CD4-positive, CD25-positive, alpha-beta regulatory T cell (primary cell): ENCODE data around the gene SH3BGRL. TPM values are rescaled to one million over a fixed set of nuclear protein-coding genes. Genes with fewer than 3 reads are reported as not detected.

Experiments used
- ATAC-seq, 2 donors: fragments of 150-1000 bp; cut with Tn5 transposase; one replicate each; pipeline ENCODE4 v1.10.0; 2021; ENCODE audit warnings: low read depth in 2 of 2, moderate number of reproducible peaks in 2 of 2, moderate library complexity in 1 of 2
- DNase-seq, 3 donors: peaks; one replicate each; pipeline versions ENCODE4 v3.0.0 to v3.0.0-alpha.2; 2012 to 2022; ENCODE audit warnings: mixed read lengths in 1 of 3
- H3K27ac ChIP-seq: one replicate; pipeline ENCODE4 v1.7.0; 2013; ENCODE audit warnings: mild to moderate bottlenecking, low read length; ENCODE audit not compliant: insufficient read depth, poor library complexity, severe bottlenecking
- H3K27me3 ChIP-seq: one replicate; pipeline ENCODE4 v1.7.0; 2013; ENCODE audit warnings: low read length; ENCODE audit not compliant: control insufficient read depth, insufficient read depth
- H3K36me3 ChIP-seq: one replicate; pipeline ENCODE4 v1.7.0; 2013; ENCODE audit warnings: mild to moderate bottlenecking, low read length, moderate library complexity; ENCODE audit not compliant: control insufficient read depth, insufficient read depth
- H3K4me1 ChIP-seq: 2 replicates; pipeline ENCODE4 v1.7.0; 2013; ENCODE audit warnings: mild to moderate bottlenecking, low read length; ENCODE audit not compliant: insufficient read depth, control insufficient read depth, poor library complexity, severe bottlenecking
- H3K4me3 ChIP-seq: one replicate; pipeline ENCODE4 v1.7.0; 2013; ENCODE audit warnings: low read depth, mild to moderate bottlenecking, low read length, moderate library complexity
- H3K9me3 ChIP-seq, 2 experiments: 1 replicate in 1 of 2; 2 replicates in 1 of 2; pipeline ENCODE4 v1.7.0; 2013; ENCODE audit warnings: low read length in 2 of 2, mild to moderate bottlenecking in 1 of 2, moderate library complexity in 1 of 2; ENCODE audit not compliant: control insufficient read depth in 2 of 2
- H3K27ac Mint-ChIP-seq, 3 donors: one replicate each; pipeline ENCODE4 v1.8.0; 2020 to 2022; ENCODE audit warnings: mild to moderate bottlenecking in 3 of 3, mixed read lengths in 3 of 3, moderate library complexity in 2 of 3
- H3K27me3 Mint-ChIP-seq: one replicate; pipeline ENCODE4 v1.8.0; 2022; ENCODE audit warnings: mild to moderate bottlenecking, mixed read lengths
- H3K36me3 Mint-ChIP-seq: one replicate; pipeline ENCODE4 v1.8.0; 2020; ENCODE audit warnings: mixed read lengths
- H3K4me1 Mint-ChIP-seq, 4 donors: one replicate each; pipeline ENCODE4 v1.8.0; 2020 to 2022; ENCODE audit warnings: mixed read lengths in 4 of 4, mild to moderate bottlenecking in 1 of 4
- H3K4me3 Mint-ChIP-seq, 4 donors: one replicate each; pipeline ENCODE4 v1.8.0; 2020 to 2022; ENCODE audit warnings: mild to moderate bottlenecking in 4 of 4, mixed read lengths in 4 of 4, moderate library complexity in 3 of 4
- H3K9me3 Mint-ChIP-seq, 7 donors: one replicate each; pipeline ENCODE4 v1.8.0; 2020 to 2022; ENCODE audit warnings: mixed read lengths in 7 of 7, mild to moderate bottlenecking in 3 of 7, moderate library complexity in 2 of 7
- polyA plus RNA-seq, 4 donors: library from polyadenylated mRNA; unstranded; fragments of 300-500 nt; fragmentation: Illumina TruSeq; gene quantifications; one replicate each; pipeline ENCODE4 v1.2.3, GENCODE V29; 2021
- total RNA-seq: library from RNA; stranded (reverse); gene quantifications from one replicate; pipeline ENCODE4 v1.2.3, GENCODE V29; 2022

SH3BGRL gene
- total and polyA plus RNA-seq, 5 donors from 2014 or later, result 105 to 231 (median 201) TPM

- peak overlapping the region; percentile 93 to 99 (median 98) for H3K4me3 Mint-ChIP-seq
- Histone ChIP-seq H3K36me3 (no peaks in the 10 kb centered on the region), H3K27me3 (no peaks in the 10 kb centered on the region), H3K4me1 (peaks cover 12% of the 10 kb centered on the region), H3K9me3 (no peaks in the 10 kb centered on the region), H3K4me3 (peak overlapping the region; percentile 96), H3K27ac (peak overlapping the region; percentile 81)
- DNase-seq (no peak), ATAC-seq (no peak)
- H3K36me3 Mint-ChIP-seq, result peaks cover 3% of the 10 kb centered on the region
- no peaks in the 10 kb centered on the region for H3K27me3 Mint-ChIP-seq
- H3K27ac Mint-ChIP-seq, result peak overlapping the region; percentile 92 to 96 (median 96)
- H3K4me1 Mint-ChIP-seq, result peaks cover 24 to 67% (median 39%) of the 10 kb centered on the region in 4 donors
- H3K9me3 Mint-ChIP-seq, result no peaks in the 10 kb centered on the region
These were observed 1.0 kb downstream of the SH3BGRL start for GRCh38 chrX:81202943-81203342.

DNA sequence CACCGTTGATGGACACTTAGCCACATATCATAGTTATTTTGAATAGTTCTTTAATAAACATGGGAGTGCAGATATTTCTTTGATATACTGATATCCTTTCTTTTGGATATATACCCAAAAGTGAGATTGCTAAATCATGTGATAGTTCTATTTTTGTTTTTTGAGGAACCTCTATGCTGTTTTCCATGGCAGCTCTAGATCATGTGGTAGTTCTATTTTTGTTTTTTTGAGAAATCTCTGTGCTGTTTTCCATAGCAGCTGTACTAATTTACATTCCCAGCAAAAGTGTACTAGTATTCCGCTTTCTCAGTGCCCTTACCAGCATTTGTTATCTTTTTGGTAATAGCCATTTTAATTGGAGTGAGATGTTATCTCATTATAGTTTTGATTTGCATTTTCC, 3.6 kb downstream of the SH3BGRL start:
- ATAC-seq, result no peak
- Histone ChIP-seq H3K27me3 (no peaks in the 10 kb centered on the region), H3K4me3 (no peak overlapping the region), H3K27ac (no peak overlapping the region), H3K36me3 (no peaks in the 10 kb centered on the region), H3K9me3 (no peaks in the 10 kb centered on the region), H3K4me1 (peaks cover 12% of the 10 kb centered on the region)
- Mint-ChIP-seq H3K36me3 (peaks cover 3% of the 10 kb centered on the region), H3K9me3 (peaks cover 0 to under 1% (median 0%) of the 10 kb centered on the region in 7 donors), H3K4me3 (peak overlapping the region in 2 of 4 donors; percentile 26 to 83), H3K27ac (peak overlapping the region in 1 of 3 donors; percentile 2), H3K4me1 (peaks cover 30 to 69% (median 37%) of the 10 kb centered on the region in 4 donors), H3K27me3 (no peaks in the 10 kb centered on the region)
- no peak for DNase-seq

DNA sequence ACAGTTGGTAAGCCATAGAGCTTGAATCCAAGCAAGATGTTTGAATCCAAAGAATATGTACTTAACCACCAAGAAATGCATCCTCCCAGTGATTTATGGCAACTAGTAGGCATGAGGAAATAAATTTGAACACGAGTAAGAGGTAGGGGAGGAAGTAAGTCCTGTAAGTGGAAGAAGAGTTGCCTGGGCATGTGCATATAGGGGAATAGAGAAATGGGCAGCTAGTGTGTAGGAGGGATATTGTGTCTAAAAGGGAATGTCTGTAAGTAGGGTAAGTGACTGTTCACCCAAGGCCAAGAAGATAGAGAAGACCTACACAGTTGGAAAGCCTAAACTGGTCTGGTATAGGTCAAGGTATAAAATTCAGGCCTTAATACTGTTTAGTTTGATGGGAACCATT, 4.6 kb downstream of the SH3BGRL start:
- Histone ChIP-seq H3K4me3 (peak overlapping the region; percentile 41), H3K27me3 (no peaks in the 10 kb centered on the region), H3K4me1 (peaks cover 12% of the 10 kb centered on the region), H3K36me3 (no peaks in the 10 kb centered on the region), H3K27ac (no peak overlapping the region), H3K9me3 (no peaks in the 10 kb centered on the region)
- peak overlapping the region in 1 of 3 donors; percentile 91 for H3K27ac Mint-ChIP-seq
- H3K9me3 Mint-ChIP-seq, result peaks cover 0 to 2% (median 0%) of the 10 kb centered on the region in 7 donors
- no peak for ATAC-seq
- no peak for DNase-seq
- peak overlapping the region in 2 of 4 donors; percentile 9 to 83 for H3K4me3 Mint-ChIP-seq
- peaks cover 3% of the 10 kb centered on the region for H3K36me3 Mint-ChIP-seq
- H3K27me3 Mint-ChIP-seq, result no peaks in the 10 kb centered on the region
- H3K4me1 Mint-ChIP-seq, result peaks cover 27 to 62% (median 34%) of the 10 kb centered on the region in 4 donors

DNA sequence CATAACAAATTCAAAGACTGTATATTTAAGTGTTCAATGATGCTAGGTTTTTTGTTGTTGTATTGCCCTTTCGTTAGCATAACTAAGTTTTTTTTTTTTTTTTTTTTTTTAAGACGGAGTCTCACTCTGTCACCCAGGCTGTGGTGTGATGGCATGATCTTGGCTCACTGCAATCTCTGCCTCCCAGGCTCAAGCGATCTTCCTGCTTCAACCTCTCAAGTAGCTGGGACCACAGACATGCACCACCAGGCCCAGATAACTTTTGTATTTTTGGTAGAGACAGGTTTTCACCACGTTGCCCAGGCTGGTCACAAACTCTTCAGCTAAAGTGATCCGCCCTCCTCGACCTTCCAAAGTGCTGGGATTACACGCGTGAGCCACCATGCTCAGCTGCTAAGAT, 7.0 kb downstream of the SH3BGRL start:
- H3K27me3 ChIP-seq, result no peaks in the 10 kb centered on the region
- H3K9me3 ChIP-seq, result no peaks in the 10 kb centered on the region
- H3K27ac ChIP-seq, result no peak overlapping the region
- peaks cover 6% of the 10 kb centered on the region for H3K4me1 ChIP-seq
- no peaks in the 10 kb centered on the region for H3K36me3 ChIP-seq
- ATAC-seq, result no peak
- Mint-ChIP-seq H3K27ac (peak overlapping the region in 1 of 3 donors; percentile 67), H3K9me3 (peaks cover 0 to 2% (median 0%) of the 10 kb centered on the region in 7 donors), H3K27me3 (no peaks in the 10 kb centered on the region), H3K4me1 (peaks cover 21 to 51% (median 30%) of the 10 kb centered on the region in 4 donors), H3K36me3 (peaks cover 9% of the 10 kb centered on the region), H3K4me3 (no peak overlapping the region)
- no peak for DNase-seq
- no peak overlapping the region for H3K4me3 ChIP-seq

GRCh38 chrX:81215685-81216084, 13.8 kb downstream of the SH3BGRL start:
- Histone ChIP-seq H3K4me3 (no peak overlapping the region), H3K36me3 (no peaks in the 10 kb centered on the region), H3K4me1 (no peaks in the 10 kb centered on the region), H3K27ac (no peak overlapping the region), H3K9me3 (no peaks in the 10 kb centered on the region), H3K27me3 (no peaks in the 10 kb centered on the region)
- Mint-ChIP-seq H3K36me3 (peaks cover 6% of the 10 kb centered on the region), H3K27me3 (no peaks in the 10 kb centered on the region), H3K27ac (no peak overlapping the region), H3K4me1 (peaks cover 4 to 48% (median 35%) of the 10 kb centered on the region in 4 donors), H3K4me3 (no peak overlapping the region), H3K9me3 (no peaks in the 10 kb centered on the region)
- DNase-seq (no peak), ATAC-seq (no peak)

- Histone ChIP-seq H3K27ac (no peak overlapping the region), H3K9me3 (no peaks in the 10 kb centered on the region), H3K4me3 (no peak overlapping the region), H3K27me3 (no peaks in the 10 kb centered on the region), H3K36me3 (no peaks in the 10 kb centered on the region), H3K4me1 (no peaks in the 10 kb centered on the region)
- Mint-ChIP-seq H3K36me3 (peaks cover 17% of the 10 kb centered on the region), H3K27ac (no peak overlapping the region), H3K4me1 (peaks cover 6 to 37% (median 16%) of the 10 kb centered on the region in 4 donors), H3K27me3 (no peaks in the 10 kb centered on the region), H3K4me3 (no peak overlapping the region), H3K9me3 (peaks cover 0 to 1% (median 0%) of the 10 kb centered on the region in 7 donors)
- ATAC-seq, result no peak
- DNase-seq, result no peak
These were observed 27.3 kb downstream of the SH3BGRL start for GRCh38 chrX:81229229-81229628.

DNA sequence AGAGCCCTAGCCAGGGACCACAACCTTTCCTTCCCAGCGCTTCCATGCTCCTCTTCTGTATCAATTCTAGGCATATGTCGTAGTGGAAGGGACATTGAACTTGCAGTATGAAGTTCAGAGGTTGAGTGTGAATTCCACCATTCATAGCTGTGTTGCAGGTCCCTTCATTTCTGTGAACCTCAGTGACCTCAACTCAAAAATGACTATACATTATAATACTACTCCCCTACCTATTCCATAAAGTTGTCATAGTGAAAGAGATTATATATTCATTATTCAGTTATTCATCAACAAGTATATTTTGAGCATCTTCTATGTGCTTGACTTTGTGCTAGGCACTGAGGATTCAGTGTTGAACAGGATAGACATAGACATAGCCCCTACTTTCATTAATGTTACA, 28.0 kb downstream of the SH3BGRL start:
- no peaks in the 10 kb centered on the region for H3K4me1 ChIP-seq
- H3K4me3 ChIP-seq, result no peak overlapping the region
- DNase-seq, result no peak
- no peaks in the 10 kb centered on the region for H3K36me3 ChIP-seq
- H3K9me3 Mint-ChIP-seq, result peaks cover 0 to 1% (median 0%) of the 10 kb centered on the region in 7 donors
- no peaks in the 10 kb centered on the region for H3K27me3 ChIP-seq
- H3K9me3 ChIP-seq, result no peaks in the 10 kb centered on the region
- H3K27ac Mint-ChIP-seq, result no peak overlapping the region
- ATAC-seq, result no peak
- peaks cover 6 to 39% (median 18%) of the 10 kb centered on the region in 4 donors for H3K4me1 Mint-ChIP-seq
- no peak overlapping the region for H3K27ac ChIP-seq
- no peaks in the 10 kb centered on the region for H3K27me3 Mint-ChIP-seq
- no peak overlapping the region for H3K4me3 Mint-ChIP-seq
- H3K36me3 Mint-ChIP-seq, result peaks cover 10% of the 10 kb centered on the region

GRCh38 chrX:81231476-81231875, 29.6 kb downstream of the SH3BGRL start:
- Mint-ChIP-seq H3K27ac (no peak overlapping the region), H3K36me3 (peaks cover 15% of the 10 kb centered on the region), H3K4me1 (peaks cover 6 to 39% (median 19%) of the 10 kb centered on the region in 4 donors), H3K4me3 (no peak overlapping the region), H3K27me3 (no peaks in the 10 kb centered on the region), H3K9me3 (peaks cover 0 to 1% (median 0%) of the 10 kb centered on the region in 7 donors)
- no peak overlapping the region for H3K4me3 ChIP-seq
- no peak for DNase-seq
- no peak overlapping the region for H3K27ac ChIP-seq
- no peak for ATAC-seq
- H3K4me1 ChIP-seq, result no peaks in the 10 kb centered on the region
- H3K9me3 ChIP-seq, result no peaks in the 10 kb centered on the region
- H3K36me3 ChIP-seq, result no peaks in the 10 kb centered on the region
- no peaks in the 10 kb centered on the region for H3K27me3 ChIP-seq
